Measurements from ENCODE around the gene NDUFA13.

The NDUFA13 gene

DNA sequence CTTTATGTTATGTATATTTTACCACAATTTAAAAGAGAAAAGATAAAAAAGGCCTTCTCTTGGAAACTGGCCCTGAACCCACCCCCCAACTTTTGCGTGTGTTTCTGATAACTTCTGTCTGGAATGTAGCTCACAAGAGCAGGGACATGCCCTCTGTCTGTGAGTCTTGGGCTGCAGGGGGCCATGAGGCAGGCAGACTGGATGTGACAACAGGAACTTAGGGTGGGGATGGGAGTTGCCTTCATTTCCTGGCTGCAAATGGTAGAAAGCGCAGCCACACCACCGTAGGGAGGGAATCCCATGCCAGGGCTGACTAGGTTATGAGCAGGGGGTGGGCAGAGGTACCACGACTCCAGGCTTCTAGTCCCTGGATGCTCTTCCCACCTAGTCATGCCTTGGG is 43.9 kb downstream of the NDUFA13 start:
- no peak overlapping the region for H3K4me3 ChIP-seq (ENCODE audit: low read depth, low read length)
- H3K18ac ChIP-seq (ENCODE audit: low read length) = no peak overlapping the region
- H3K4ac ChIP-seq (ENCODE audit: low read depth, low read length) = no peak overlapping the region
- no peak overlapping the region for H2BK120ac ChIP-seq (ENCODE audit: insufficient read depth, low read length, poor library complexity)
- no peak overlapping the region for H2BK12ac ChIP-seq (ENCODE audit: low read length)
- H2AK5ac ChIP-seq (ENCODE audit: low read length) = no peak overlapping the region
- H4K91ac ChIP-seq (ENCODE audit: low read depth, low read length) = no peak overlapping the region
- no peak overlapping the region for H4K8ac ChIP-seq (ENCODE audit: low read depth, low read length)
- no peak overlapping the region for H3K4me2 ChIP-seq (ENCODE audit: low read length)
- no CpG with 5 or more reads among the region's 4 CpGs for WGBS (ENCODE audit: extremely low coverage, insufficient coverage, insufficient read length)
- no peak overlapping the region for H3K14ac ChIP-seq (ENCODE audit: low read length)
- no peak overlapping the region for H3K9ac ChIP-seq (ENCODE audit: low read length)
- no peaks in the 10 kb centered on the region for H3K27me3 ChIP-seq (ENCODE audit: insufficient read depth, low read length)
- H3K27ac ChIP-seq (ENCODE audit: low read depth, low read length) = no peak overlapping the region
- H4K12ac ChIP-seq (ENCODE audit: low read depth, low read length) = no peak overlapping the region
- no peak for DNase-seq
- H3K36me3 ChIP-seq (ENCODE audit: control insufficient read depth in 1 of 2, insufficient read depth in 2 of 2, low read length in 2 of 2) = no peaks in the 10 kb centered on the region
- H3K79me2 ChIP-seq (ENCODE audit: control insufficient read depth, insufficient read depth, low read length, poor library complexity) = no peaks in the 10 kb centered on the region
- no peak overlapping the region for H2BK5ac ChIP-seq (ENCODE audit: low read depth, low read length, poor library complexity)
- H2AFZ ChIP-seq (ENCODE audit: insufficient read depth, low read length, poor library complexity) = no peak overlapping the region
- no peaks in the 10 kb centered on the region for H3K4me1 ChIP-seq (ENCODE audit: control insufficient read depth in 1 of 2, insufficient read depth in 2 of 2, low read length in 2 of 2)
- H3K23ac ChIP-seq (ENCODE audit: low read length) = no peak overlapping the region
- no peaks in the 10 kb centered on the region for H3K9me3 ChIP-seq (ENCODE audit: insufficient read depth, low read depth, low read length)
- no peaks in the 10 kb centered on the region for H3K79me1 ChIP-seq (ENCODE audit: low read length)

DNA sequence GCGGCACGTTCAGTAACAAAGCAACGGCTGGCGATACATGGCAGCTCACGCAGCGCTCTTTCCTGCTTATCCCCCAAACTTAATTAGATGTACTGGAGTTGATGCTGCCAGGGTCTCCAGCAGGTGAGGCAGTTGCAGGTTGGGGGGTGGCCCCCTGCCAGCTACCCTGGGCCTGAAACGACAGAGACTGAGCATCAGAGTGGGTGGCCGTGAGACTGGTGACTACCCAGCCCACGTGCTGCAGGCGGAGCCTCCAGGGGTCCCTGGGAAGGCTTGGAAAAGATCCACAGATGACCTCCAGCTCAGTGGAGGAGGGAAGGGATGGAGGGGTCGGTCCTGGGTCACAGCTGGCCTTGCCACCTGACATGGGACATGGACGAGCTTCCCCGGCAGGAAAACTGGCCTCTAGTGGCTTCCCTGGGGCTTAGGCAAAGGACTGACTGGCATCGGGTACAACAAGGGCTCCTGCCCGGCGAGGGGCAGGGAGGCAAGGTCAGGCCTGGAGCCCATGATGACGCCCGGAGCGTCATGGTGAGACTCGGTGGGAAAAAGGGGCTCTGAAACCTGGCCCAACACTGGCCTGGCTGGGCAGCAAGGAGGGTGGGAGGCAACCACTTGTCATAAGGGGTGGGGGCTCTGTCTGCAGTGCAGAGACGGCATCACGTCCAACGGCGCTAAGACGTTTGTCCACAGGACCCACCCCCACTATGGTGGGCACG is 46.1 kb downstream of the NDUFA13 start:
- H3K36me3 ChIP-seq (ENCODE audit: control insufficient read depth in 1 of 2, insufficient read depth in 2 of 2, low read length in 2 of 2) = no peaks in the 10 kb centered on the region
- H3K18ac ChIP-seq (ENCODE audit: low read length) = no peak overlapping the region
- no peak overlapping the region for H4K8ac ChIP-seq (ENCODE audit: low read depth, low read length)
- H3K4me1 ChIP-seq (ENCODE audit: control insufficient read depth in 1 of 2, insufficient read depth in 2 of 2, low read length in 2 of 2) = no peaks in the 10 kb centered on the region
- WGBS (ENCODE audit: extremely low coverage, insufficient coverage, insufficient read length) = no CpG with 5 or more reads among the region's 26 CpGs
- no peak overlapping the region for H3K4me2 ChIP-seq (ENCODE audit: low read length)
- no peaks in the 10 kb centered on the region for H3K79me1 ChIP-seq (ENCODE audit: low read length)
- no peak overlapping the region for H3K4ac ChIP-seq (ENCODE audit: low read depth, low read length)
- no peaks in the 10 kb centered on the region for H3K27me3 ChIP-seq (ENCODE audit: insufficient read depth, low read length)
- H3K4me3 ChIP-seq (ENCODE audit: low read depth, low read length) = no peak overlapping the region
- H3K9me3 ChIP-seq (ENCODE audit: insufficient read depth, low read depth, low read length) = no peaks in the 10 kb centered on the region
- no peak overlapping the region for H2AK5ac ChIP-seq (ENCODE audit: low read length)
- no peak overlapping the region for H3K9ac ChIP-seq (ENCODE audit: low read length)
- DNase-seq = no peak
- no peak overlapping the region for H3K23ac ChIP-seq (ENCODE audit: low read length)
- no peak overlapping the region for H2BK12ac ChIP-seq (ENCODE audit: low read length)
- no peaks in the 10 kb centered on the region for H3K79me2 ChIP-seq (ENCODE audit: control insufficient read depth, insufficient read depth, low read length, poor library complexity)
- no peak overlapping the region for H3K14ac ChIP-seq (ENCODE audit: low read length)
- no peak overlapping the region for H3K27ac ChIP-seq (ENCODE audit: low read depth, low read length)
- no peak overlapping the region for H4K12ac ChIP-seq (ENCODE audit: low read depth, low read length)
- H4K91ac ChIP-seq (ENCODE audit: low read depth, low read length) = no peak overlapping the region
- H2BK5ac ChIP-seq (ENCODE audit: low read depth, low read length, poor library complexity) = no peak overlapping the region
- H2BK120ac ChIP-seq (ENCODE audit: insufficient read depth, low read length, poor library complexity) = no peak overlapping the region
- H2AFZ ChIP-seq (ENCODE audit: insufficient read depth, low read length, poor library complexity) = no peak overlapping the region

GRCh38 chr19:19562665-19563347 is 46.8 kb downstream of the NDUFA13 start:
- no peak overlapping the region for H2AFZ ChIP-seq (ENCODE audit: insufficient read depth, low read length, poor library complexity)
- H3K4me3 ChIP-seq (ENCODE audit: low read depth, low read length) = no peak overlapping the region
- H3K4me1 ChIP-seq (ENCODE audit: control insufficient read depth in 1 of 2, insufficient read depth in 2 of 2, low read length in 2 of 2) = no peaks in the 10 kb centered on the region
- H3K36me3 ChIP-seq (ENCODE audit: control insufficient read depth in 1 of 2, insufficient read depth in 2 of 2, low read length in 2 of 2) = no peaks in the 10 kb centered on the region
- no peak overlapping the region for H2BK5ac ChIP-seq (ENCODE audit: low read depth, low read length, poor library complexity)
- H2BK120ac ChIP-seq (ENCODE audit: insufficient read depth, low read length, poor library complexity) = no peak overlapping the region
- no peak for DNase-seq
- H4K91ac ChIP-seq (ENCODE audit: low read depth, low read length) = no peak overlapping the region
- H3K4me2 ChIP-seq (ENCODE audit: low read length) = no peak overlapping the region
- no peak overlapping the region for H3K9ac ChIP-seq (ENCODE audit: low read length)
- H3K4ac ChIP-seq (ENCODE audit: low read depth, low read length) = no peak overlapping the region
- no peak overlapping the region for H4K8ac ChIP-seq (ENCODE audit: low read depth, low read length)
- no peaks in the 10 kb centered on the region for H3K27me3 ChIP-seq (ENCODE audit: insufficient read depth, low read length)
- H3K9me3 ChIP-seq (ENCODE audit: insufficient read depth, low read depth, low read length) = no peaks in the 10 kb centered on the region
- H3K27ac ChIP-seq (ENCODE audit: low read depth, low read length) = no peak overlapping the region
- no peak overlapping the region for H3K18ac ChIP-seq (ENCODE audit: low read length)
- H2AK5ac ChIP-seq (ENCODE audit: low read length) = no peak overlapping the region
- H3K14ac ChIP-seq (ENCODE audit: low read length) = no peak overlapping the region
- H4K12ac ChIP-seq (ENCODE audit: low read depth, low read length) = no peak overlapping the region
- no peak overlapping the region for H2BK12ac ChIP-seq (ENCODE audit: low read length)
- no peaks in the 10 kb centered on the region for H3K79me1 ChIP-seq (ENCODE audit: low read length)
- H3K23ac ChIP-seq (ENCODE audit: low read length) = no peak overlapping the region
- no peaks in the 10 kb centered on the region for H3K79me2 ChIP-seq (ENCODE audit: control insufficient read depth, insufficient read depth, low read length, poor library complexity)
- WGBS (ENCODE audit: extremely low coverage, insufficient coverage, insufficient read length) = no CpG with 5 or more reads among the region's 17 CpGs

DNA sequence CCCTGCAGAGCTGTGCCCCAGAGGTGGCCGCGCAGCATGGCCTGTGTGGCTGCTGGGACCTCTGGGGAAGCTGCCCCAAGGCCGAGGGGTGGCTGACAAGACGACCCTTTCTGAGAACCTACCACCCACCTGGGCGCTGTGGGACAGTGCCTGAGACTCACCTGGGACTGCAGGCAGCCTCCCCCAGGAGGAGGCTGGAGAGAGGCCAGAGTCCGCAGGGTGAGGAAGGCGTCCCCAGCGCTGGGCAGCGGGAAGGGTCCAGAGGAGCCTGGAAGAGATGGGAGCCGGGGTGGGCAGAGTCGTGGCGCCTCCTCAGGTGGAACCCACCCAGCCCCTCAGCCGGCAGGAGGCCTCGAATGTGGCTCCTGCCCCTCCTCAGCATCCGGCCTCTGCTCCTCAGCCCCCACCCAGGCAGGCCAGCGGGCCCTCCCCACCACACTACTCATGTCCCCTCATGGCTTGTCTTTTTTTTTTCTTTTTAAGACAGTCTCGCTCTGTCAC is 47.4 kb downstream of the NDUFA13 start:
- H4K91ac ChIP-seq (ENCODE audit: low read depth, low read length) = no peak overlapping the region
- H3K79me2 ChIP-seq (ENCODE audit: control insufficient read depth, insufficient read depth, low read length, poor library complexity) = no peaks in the 10 kb centered on the region
- H3K4ac ChIP-seq (ENCODE audit: low read depth, low read length) = no peak overlapping the region
- no peak overlapping the region for H3K9ac ChIP-seq (ENCODE audit: low read length)
- no peaks in the 10 kb centered on the region for H3K79me1 ChIP-seq (ENCODE audit: low read length)
- no peak overlapping the region for H3K4me3 ChIP-seq (ENCODE audit: low read depth, low read length)
- no peak overlapping the region for H2AK5ac ChIP-seq (ENCODE audit: low read length)
- no peak overlapping the region for H2BK5ac ChIP-seq (ENCODE audit: low read depth, low read length, poor library complexity)
- H3K23ac ChIP-seq (ENCODE audit: low read length) = no peak overlapping the region
- no peak overlapping the region for H2BK120ac ChIP-seq (ENCODE audit: insufficient read depth, low read length, poor library complexity)
- H3K9me3 ChIP-seq (ENCODE audit: insufficient read depth, low read depth, low read length) = no peaks in the 10 kb centered on the region
- no peak for DNase-seq
- H3K27me3 ChIP-seq (ENCODE audit: insufficient read depth, low read length) = no peaks in the 10 kb centered on the region
- no peak overlapping the region for H3K18ac ChIP-seq (ENCODE audit: low read length)
- H3K4me2 ChIP-seq (ENCODE audit: low read length) = no peak overlapping the region
- no peak overlapping the region for H4K8ac ChIP-seq (ENCODE audit: low read depth, low read length)
- no peak overlapping the region for H2BK12ac ChIP-seq (ENCODE audit: low read length)
- no peaks in the 10 kb centered on the region for H3K4me1 ChIP-seq (ENCODE audit: control insufficient read depth in 1 of 2, insufficient read depth in 2 of 2, low read length in 2 of 2)
- H4K12ac ChIP-seq (ENCODE audit: low read depth, low read length) = no peak overlapping the region
- H3K27ac ChIP-seq (ENCODE audit: low read depth, low read length) = no peak overlapping the region
- H3K36me3 ChIP-seq (ENCODE audit: control insufficient read depth in 1 of 2, insufficient read depth in 2 of 2, low read length in 2 of 2) = no peaks in the 10 kb centered on the region
- H3K14ac ChIP-seq (ENCODE audit: low read length) = no peak overlapping the region
- WGBS (ENCODE audit: extremely low coverage, insufficient coverage, insufficient read length) = no CpG with 5 or more reads among the region's 17 CpGs
- H2AFZ ChIP-seq (ENCODE audit: insufficient read depth, low read length, poor library complexity) = no peak overlapping the region
